ENCODE data around the gene CENPQ. TPM values are rescaled to one million over a fixed set of nuclear protein-coding genes. Genes with fewer than 3 reads are reported as not detected.

Gene CENPQ
- total RNA-seq, 1 experiment from 2014 or later: 11.3 TPM

- Histone ChIP-seq H3K27ac (ENCODE audit: low read depth, low read length) (no peak overlapping the region), H3K79me2 (ENCODE audit: insufficient read depth, low read length) (no peaks in the 10 kb centered on the region), H4K20me1 (ENCODE audit: insufficient read depth) (no peaks in the 10 kb centered on the region), H3K9me2 (ENCODE audit: insufficient read depth) (no peaks in the 10 kb centered on the region), H2AFZ (ENCODE audit: low read depth, low read length, poor library complexity, severe bottlenecking) (no peak overlapping the region), H3K27me3 (ENCODE audit: insufficient read depth, low read length) (no peaks in the 10 kb centered on the region), H3K4me3 (replicated peaks in 1 of 2; ENCODE audit: low read depth in 1 of 2, low read length in 2 of 2) (no peak overlapping the region), H3K36me3 (ENCODE audit: control insufficient read depth in 1 of 2, insufficient read depth in 2 of 2, low read length in 2 of 2) (no peaks in the 10 kb centered on the region), H3K9ac (ENCODE audit: low read length) (no peak overlapping the region), H3K4me1 (ENCODE audit: control insufficient read depth in 1 of 2, insufficient read depth in 2 of 2, low read length in 2 of 2) (no peaks in the 10 kb centered on the region), H3K4me2 (ENCODE audit: low read length) (no peak overlapping the region), H3K9me3 (ENCODE audit: control insufficient read depth in 1 of 2, insufficient read depth in 1 of 2, low read depth in 1 of 2, low read length in 2 of 2) (no peaks in the 10 kb centered on the region)
- ATAC-seq: no peak
- POLR2A ChIA-PET: no interaction called here
- CTCF ChIA-PET: no interaction called here
- TF ChIP-seq ATF3 (IDR thresholded peaks at IDR 0.05): no peak
- TF ChIP-seq MAX (IDR thresholded peaks at IDR 0.05): no peak
- no peak for TF ChIP-seq EGR1 (IDR thresholded peaks at IDR 0.05; ENCODE audit: low read depth)
- TF ChIP-seq ELF1 (IDR thresholded peaks at IDR 0.05; ENCODE audit: borderline replicate concordance, low read depth): no peak
- TF ChIP-seq POLR2A (IDR thresholded peaks at IDR 0.05; ENCODE audit: borderline replicate concordance, extremely low read depth, insufficient read depth, insufficient read length): no peak
- TF ChIP-seq SP1 (IDR thresholded peaks at IDR 0.05; ENCODE audit: low read depth): no peak
- TF ChIP-seq CBX3 (IDR thresholded peaks at IDR 0.05; ENCODE audit: low read depth): no peak
- no TSS peak for BruUV-seq (replicated peaks)
- DNase-seq (ENCODE audit: low read depth, low spot score): no peak
- intact Hi-C loops (cut with micrococcal nuclease): no loop called here
- RAD21 ChIA-PET (ENCODE audit: low non-redundant PET in 1 of 2, low total read pairs in 2 of 2, uncharacterized antibody in 2 of 2, unreplicated experiment in 2 of 2): no interaction called here
Measured at GRCh38 chr6:49499126-49499525, 36.0 kb downstream of the CENPQ start.

DNA sequence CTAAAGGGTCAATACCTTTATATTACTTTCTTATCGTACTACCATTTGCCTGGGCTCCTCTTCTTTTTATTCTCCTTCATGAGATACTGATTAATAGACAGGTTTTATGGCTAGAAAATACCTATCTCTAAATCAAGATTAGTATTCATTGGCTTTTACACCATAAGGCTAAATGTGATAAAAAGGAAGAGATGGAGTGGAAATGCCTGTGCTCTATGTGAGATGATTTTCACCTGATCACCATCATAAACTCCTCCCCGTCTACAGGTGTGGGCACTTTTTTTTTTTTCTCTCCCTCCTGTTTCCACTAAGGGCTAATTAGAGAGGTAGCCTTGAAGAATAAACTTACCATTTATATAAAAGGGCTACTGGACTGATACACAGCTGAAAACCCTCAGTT, 36.5 kb downstream of the CENPQ start, which contains the start of gene GLYATL3:
Gene GLYATL3, plus strand, starts transcription at position 301 of the 400 bp plus-strand sequence. CDS start 12,068 bp downstream, outside the sequence.
- Histone ChIP-seq H2AFZ (ENCODE audit: low read depth, low read length, poor library complexity, severe bottlenecking) (no peak within 1 kb of the TSS), H3K9me3 (ENCODE audit: control insufficient read depth in 1 of 2, insufficient read depth in 1 of 2, low read depth in 1 of 2, low read length in 2 of 2) (no peaks in the 10 kb centered on the region), H3K4me1 (ENCODE audit: control insufficient read depth in 1 of 2, insufficient read depth in 2 of 2, low read length in 2 of 2) (no peaks in the 10 kb centered on the region), H4K20me1 (ENCODE audit: insufficient read depth) (no peaks in the 10 kb centered on the region), H3K9ac (ENCODE audit: low read length) (no peak within 1 kb of the TSS), H3K36me3 (ENCODE audit: control insufficient read depth in 1 of 2, insufficient read depth in 2 of 2, low read length in 2 of 2) (no peaks in the 10 kb centered on the region), H3K27me3 (ENCODE audit: insufficient read depth, low read length) (no peaks in the 10 kb centered on the region), H3K4me3 (replicated peaks in 1 of 2; ENCODE audit: low read depth in 1 of 2, low read length in 2 of 2) (no peak within 1 kb of the TSS), H3K79me2 (ENCODE audit: insufficient read depth, low read length) (no peaks in the 10 kb centered on the region), H3K4me2 (ENCODE audit: low read length) (no peak within 1 kb of the TSS), H3K9me2 (ENCODE audit: insufficient read depth) (no peaks in the 10 kb centered on the region), H3K27ac (ENCODE audit: low read depth, low read length) (no peak within 1 kb of the TSS)
- intact Hi-C loops (cut with micrococcal nuclease): no loop called here
- no peak for TF ChIP-seq ATF3 (IDR thresholded peaks at IDR 0.05)
- no peak for TF ChIP-seq SRF (IDR thresholded peaks at IDR 0.05; ENCODE audit: low read depth)
- TF ChIP-seq SIN3A (IDR thresholded peaks at IDR 0.05; ENCODE audit: low read depth): no peak
- TF ChIP-seq CEBPB (IDR thresholded peaks at IDR 0.05; ENCODE audit: low read depth): no peak
- TF ChIP-seq EZH2phosphoT487 (IDR thresholded peaks at IDR 0.05; ENCODE audit: borderline replicate concordance): no peak
- no peak for TF ChIP-seq TCF7L2 (IDR thresholded peaks at IDR 0.05; ENCODE audit: borderline replicate concordance, extremely low read depth, insufficient read depth, insufficient read length)
- no peak for TF ChIP-seq ZFX (IDR thresholded peaks at IDR 0.05)
- TF ChIP-seq ELF1 (IDR thresholded peaks at IDR 0.05; ENCODE audit: borderline replicate concordance, low read depth): no peak
- RAD21 ChIA-PET (ENCODE audit: low non-redundant PET in 1 of 2, low total read pairs in 2 of 2, uncharacterized antibody in 2 of 2, unreplicated experiment in 2 of 2): no interaction called here
- ATAC-seq: no peak
- no TSS peak for BruUV-seq (replicated peaks)
- DNase-seq (ENCODE audit: low read depth, low spot score): no peak
- CTCF ChIA-PET: no interaction called here
- POLR2A ChIA-PET: no interaction called here
